HL-60/S4 treated with phorbol 12-myristate 13-acetate at 8.2 ng/mL for 4 days and 3 days (cell line): ENCODE results near the gene FLT1.

Source experiments
- in situ Hi-C: fragments of 300-500 bp; cut with MboI; formaldehyde crosslinking; loops from 2 replicates; pipeline ENCODE4 v1.15.0; 2022; ENCODE audit warnings: low sequenced_read_pairs

The FLT1 gene

GRCh38 chr13:28463481-28463880 is 31.4 kb downstream of the FLT1 start:
- in situ Hi-C loops: no loop called here

GRCh38 chr13:28459911-28460310 is 35.0 kb downstream of the FLT1 start:
- in situ Hi-C loops: no loop called here

- in situ Hi-C loops: no loop called here
Observed at GRCh38 chr13:28458608-28459007, 36.3 kb downstream of the FLT1 start.

- in situ Hi-C loops: no loop called here
Observed at GRCh38 chr13:28458051-28458450, 36.9 kb downstream of the FLT1 start.

GRCh38 chr13:28457521-28457920 is 37.4 kb downstream of the FLT1 start:
- in situ Hi-C loops: no loop called here

- in situ Hi-C loops: no loop called here
Observed at GRCh38 chr13:28455580-28456194, 39.2 kb downstream of the FLT1 start.

- in situ Hi-C loops: no loop called here
Observed at GRCh38 chr13:28452755-28453154, 42.2 kb downstream of the FLT1 start.

GRCh38 chr13:28451482-28452217 is 43.3 kb downstream of the FLT1 start:
- in situ Hi-C loops: no loop called here

- in situ Hi-C loops: no loop called here
Observed at GRCh38 chr13:28449826-28450773, 44.8 kb downstream of the FLT1 start.

- in situ Hi-C loops: no loop called here
Observed at GRCh38 chr13:28448651-28449358, 46.1 kb downstream of the FLT1 start.

GRCh38 chr13:28447989-28448388 is 46.9 kb downstream of the FLT1 start:
- in situ Hi-C loops: no loop called here

- in situ Hi-C loops: no loop called here
Observed at GRCh38 chr13:28447206-28447605, 47.7 kb downstream of the FLT1 start.

GRCh38 chr13:28442839-28443238 is 52.1 kb downstream of the FLT1 start:
- in situ Hi-C loops: no loop called here

GRCh38 chr13:28441529-28441928 is 53.4 kb downstream of the FLT1 start:
- in situ Hi-C loops: no loop called here

GRCh38 chr13:28440774-28441504 is 54.0 kb downstream of the FLT1 start:
- in situ Hi-C loops: no loop called here

- in situ Hi-C loops: no loop called here
Observed at GRCh38 chr13:28438598-28439334, 56.2 kb downstream of the FLT1 start.

GRCh38 chr13:28438067-28438466 is 56.9 kb downstream of the FLT1 start:
- in situ Hi-C loops: no loop called here

GRCh38 chr13:28435917-28436316 is 59.0 kb downstream of the FLT1 start:
- in situ Hi-C loops: no loop called here

GRCh38 chr13:28434926-28435325 is 60.0 kb downstream of the FLT1 start:
- in situ Hi-C loops: no loop called here
